HG03439 (cell line): ENCODE measurements around the gene NAV3.
A peak's percentile ranks its signal among the peaks of the same experiment; 100 is the strongest.

Experiments used
- ATAC-seq: cut with Tn5 transposase; IDR thresholded peaks from one replicate; pipeline ENCODE4 v1.9.1; 2021; ENCODE audit warnings: mild to moderate bottlenecking, moderate library complexity; ENCODE audit not compliant: unreplicated experiment

The NAV3 gene

DNA sequence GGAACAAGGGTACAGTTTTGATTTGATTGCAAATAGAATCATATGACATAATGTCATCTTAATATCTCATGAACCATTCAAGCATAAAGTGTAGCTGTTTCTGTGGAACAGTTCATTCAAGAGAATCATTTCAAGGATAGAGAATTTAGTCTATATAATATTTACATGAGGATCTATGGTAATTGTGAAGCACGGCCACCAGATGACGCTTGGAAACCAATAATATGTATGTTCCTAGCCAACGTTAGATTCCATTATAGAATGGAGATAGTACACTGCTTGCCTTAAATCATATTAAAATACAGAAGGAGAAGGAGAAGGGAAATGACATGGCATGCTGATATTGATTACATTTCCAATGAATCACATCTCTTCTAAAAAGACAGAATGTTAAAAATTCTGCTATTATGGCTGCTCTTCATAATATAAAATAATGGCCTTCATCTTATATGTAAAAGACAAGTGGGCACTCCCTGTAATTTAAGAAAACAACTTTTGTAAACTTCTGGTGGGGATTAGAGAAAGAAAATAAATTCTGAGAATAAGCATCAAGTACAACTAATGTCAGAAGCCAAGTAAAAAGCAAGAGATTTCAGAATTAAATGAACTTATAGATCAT is 351.0 kb downstream of the NAV3 start:
- no peak for ATAC-seq

DNA sequence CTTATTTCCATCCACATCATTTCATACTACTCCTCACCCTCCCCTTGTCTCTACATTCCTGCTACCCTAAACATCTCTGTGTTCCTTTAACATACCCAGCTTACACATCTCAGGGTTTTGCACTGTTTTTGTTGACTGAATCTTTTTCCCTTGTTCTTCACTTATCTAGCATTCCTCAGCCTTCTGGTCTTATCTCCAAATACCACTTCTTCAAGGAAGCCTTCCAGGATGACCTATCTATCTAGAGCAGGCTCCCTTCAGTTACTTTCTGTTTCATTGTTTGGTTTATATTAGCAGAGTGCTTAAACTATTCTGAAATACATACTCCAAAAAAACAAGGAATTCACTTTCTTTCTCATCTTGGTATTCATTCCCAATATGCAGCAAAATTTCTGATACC is 353.1 kb downstream of the NAV3 start:
- no peak for ATAC-seq

DNA sequence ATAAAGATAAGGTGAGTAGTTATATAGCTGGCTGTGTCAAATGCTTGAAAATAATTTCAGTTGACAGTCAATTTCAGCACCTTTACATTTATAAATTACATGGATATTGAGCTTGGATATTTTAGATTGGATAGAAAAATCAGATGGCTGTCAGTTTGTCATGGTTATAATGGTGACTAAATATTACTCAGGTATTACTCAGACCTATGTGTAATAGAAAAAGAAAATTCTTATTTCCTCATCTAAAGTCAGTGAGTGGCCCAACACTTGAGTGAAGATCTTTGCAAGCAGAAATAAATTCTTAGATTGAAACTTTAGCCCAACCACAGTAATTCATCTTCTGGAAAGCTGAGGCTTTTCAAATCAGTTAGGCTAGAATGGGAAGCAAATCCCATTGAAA is 354.4 kb downstream of the NAV3 start:
- ATAC-seq, result no peak

DNA sequence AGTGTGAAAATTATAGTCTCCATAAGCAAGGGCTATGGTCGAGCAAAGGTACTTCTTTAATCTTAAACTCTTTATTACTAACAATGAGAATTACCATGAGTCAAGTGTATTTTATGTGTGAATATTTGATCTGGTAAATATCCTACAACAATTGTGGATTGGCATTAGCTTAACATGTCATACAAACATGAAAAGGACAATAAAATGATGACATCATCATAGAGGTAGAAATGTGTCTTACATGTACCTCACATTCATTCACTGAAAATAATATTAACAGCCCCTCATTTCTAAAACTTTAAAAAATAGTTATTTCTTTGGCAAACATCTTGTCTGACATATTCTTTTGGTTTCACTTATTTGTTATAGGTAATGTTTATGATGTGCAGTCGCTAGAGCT is 355.0 kb downstream of the NAV3 start:
- ATAC-seq, result no peak

DNA sequence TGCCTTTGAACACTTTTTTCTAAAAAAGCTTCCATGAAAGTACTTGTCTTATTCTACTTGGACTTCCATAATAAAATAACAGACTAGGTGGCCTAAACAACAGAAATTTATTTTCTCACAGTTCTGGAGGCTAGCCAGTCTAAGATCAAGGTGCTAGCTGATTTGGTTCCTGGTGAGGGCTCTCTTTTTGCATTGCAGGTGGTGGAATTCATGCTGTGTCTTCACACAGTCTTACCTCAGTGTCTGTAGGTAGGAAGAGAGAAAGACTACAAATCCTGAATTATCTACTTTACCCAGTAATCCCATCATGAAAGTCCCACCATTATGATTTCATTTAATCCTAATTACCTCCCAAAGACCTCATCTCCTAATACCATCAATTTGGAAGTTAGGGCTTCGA is 356.0 kb downstream of the NAV3 start:
- ATAC-seq, result no peak

DNA sequence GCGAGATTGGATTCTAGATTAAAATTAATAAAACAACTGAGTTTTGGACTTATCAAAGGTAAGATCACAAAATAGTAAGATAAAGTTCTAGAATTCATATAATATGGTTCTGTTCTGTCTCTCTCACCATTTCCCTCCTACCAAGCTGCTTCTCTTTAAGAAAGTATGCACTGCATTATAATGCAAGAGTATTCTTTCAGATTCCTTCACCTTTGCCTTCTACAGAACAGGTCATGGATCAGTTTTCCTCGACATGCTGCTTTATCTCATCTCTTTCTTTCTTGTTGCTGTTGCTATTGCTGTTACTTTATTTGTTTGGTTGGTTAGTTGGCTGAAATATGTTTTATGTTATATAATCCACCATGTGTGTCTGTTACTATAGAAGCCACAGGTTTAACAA is 357.0 kb downstream of the NAV3 start:
- no peak for ATAC-seq

DNA sequence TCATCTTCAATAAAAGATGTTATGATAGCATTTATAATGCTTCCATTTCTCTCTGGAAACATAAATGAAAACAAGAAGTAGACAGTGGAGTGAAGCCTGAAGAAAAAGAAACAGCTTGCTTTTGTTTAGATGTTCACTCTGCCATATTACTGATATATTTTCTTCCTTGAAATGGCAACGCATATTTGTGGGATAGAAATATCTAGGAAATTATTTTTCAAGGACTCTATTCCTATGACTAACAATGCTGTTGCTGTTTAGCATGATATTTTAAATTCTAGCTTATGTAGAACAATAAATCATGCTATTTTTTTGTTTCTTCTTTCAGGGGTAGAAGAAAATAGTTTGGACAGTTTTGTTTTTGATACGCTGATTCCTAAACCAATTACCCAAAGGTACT is 359.0 kb downstream of the NAV3 start:
- no peak for ATAC-seq

DNA sequence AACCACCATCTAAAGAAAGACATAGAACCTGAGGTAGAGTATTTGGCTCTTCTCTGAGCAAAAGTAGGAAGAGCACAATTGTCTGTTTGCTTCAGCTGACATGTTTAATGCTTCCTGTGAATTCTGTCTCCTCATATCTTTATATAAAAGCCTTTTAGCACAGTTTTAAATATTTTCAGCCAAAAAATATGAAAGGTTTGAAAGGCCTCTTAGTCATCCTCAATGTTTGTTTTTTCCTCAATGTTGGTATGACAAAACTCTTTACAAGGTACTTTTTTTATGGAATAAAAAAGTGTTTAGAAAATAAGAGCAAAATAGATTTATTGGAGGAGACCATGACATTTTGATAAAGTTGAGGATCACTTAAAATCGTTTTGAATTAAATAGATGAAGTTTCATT is 360.9 kb downstream of the NAV3 start:
- no peak for ATAC-seq

DNA sequence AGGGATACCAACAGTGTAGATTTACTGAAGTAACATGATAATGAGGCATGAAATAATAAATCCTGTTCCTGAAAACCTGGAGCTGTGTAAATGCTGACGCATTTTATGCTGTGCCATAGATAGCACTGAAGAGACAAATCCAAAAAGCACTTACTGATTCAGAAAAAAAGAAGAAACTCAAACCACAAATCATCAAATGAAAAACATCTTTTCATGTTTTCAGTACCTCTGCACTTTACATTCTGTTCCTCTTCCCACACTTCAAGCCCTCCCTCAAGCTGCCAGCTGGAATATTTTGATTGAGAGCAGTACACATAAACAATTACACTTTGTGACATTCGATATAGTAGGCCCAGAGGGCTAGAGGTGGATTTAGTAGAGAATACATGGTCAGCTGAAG is 362.3 kb downstream of the NAV3 start:
- ATAC-seq, result no peak

DNA sequence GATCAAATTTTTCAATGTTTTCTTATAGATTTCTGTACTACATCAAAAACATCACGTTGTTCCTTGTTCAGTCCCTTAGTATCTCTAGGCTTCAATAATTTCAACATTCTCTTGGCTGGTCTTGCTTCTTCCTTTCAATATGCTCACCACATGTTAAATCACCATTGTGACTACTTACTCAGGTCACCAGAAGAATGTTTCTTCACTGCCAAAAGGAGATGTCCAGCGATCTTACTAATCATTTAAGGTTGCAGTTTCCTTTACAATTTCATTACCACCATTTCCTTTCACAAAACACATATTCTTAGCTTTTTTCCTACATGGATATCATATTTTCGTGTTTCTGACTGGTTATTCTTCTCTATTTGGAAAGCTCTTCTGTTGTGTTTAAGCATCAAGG is 363.8 kb downstream of the NAV3 start:
- no peak for ATAC-seq

DNA sequence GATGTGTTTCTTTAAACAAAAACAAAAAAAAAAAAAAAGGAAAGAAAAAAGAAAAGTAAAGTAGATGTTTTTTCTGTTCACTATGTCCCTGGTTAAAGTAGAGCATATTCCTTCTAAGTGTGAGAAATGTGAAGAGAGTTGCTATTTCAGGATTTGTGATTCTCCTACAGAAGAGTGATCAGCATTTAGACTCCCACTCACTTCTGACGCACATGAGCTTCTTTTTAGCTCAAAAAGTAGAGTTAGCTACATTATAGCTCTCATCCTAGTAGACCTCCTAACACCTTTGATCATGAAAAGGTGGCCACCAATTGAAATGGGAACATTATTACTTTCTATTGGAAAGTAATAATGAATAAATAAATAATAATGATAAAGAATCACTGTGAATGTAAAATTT is 368.2 kb downstream of the NAV3 start:
- no peak for ATAC-seq

DNA sequence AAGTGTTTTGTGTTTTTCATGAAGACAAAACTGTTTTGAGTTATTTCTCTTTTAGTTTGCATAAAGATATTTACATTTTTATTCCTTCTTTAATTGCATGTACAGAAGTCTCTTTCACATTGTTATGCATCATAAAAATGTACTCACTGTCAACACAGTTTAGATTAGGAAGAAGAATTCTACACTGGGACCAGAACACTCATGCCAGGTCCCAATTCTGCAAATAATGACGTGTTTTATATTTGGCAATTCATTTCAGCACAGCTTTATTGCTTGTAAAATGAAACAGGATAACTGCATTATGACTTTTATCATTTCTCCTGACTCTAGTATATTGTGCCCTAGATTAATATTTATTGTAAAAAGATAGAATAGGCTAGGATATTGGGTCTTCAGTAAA is 369.2 kb downstream of the NAV3 start:
- no peak for ATAC-seq

DNA sequence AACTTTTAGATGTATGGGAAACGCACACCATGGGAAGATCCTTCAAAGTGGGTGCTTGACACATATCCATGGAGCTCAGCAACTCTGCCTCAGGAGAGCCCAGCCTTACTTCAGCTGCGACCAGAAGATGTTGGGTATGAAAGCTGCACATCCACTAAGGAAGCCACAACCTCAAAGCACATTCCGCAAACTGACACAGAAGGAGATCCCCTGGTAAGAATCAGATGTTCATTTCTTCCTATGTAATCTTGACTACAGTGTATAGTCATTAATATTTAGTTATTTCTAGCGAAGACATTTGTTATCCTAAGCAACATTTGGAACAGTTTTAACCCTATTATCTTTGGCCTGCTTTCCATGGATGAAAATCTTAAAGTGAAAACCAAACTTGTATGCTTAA is 374.2 kb downstream of the NAV3 start:
- no peak for ATAC-seq

DNA sequence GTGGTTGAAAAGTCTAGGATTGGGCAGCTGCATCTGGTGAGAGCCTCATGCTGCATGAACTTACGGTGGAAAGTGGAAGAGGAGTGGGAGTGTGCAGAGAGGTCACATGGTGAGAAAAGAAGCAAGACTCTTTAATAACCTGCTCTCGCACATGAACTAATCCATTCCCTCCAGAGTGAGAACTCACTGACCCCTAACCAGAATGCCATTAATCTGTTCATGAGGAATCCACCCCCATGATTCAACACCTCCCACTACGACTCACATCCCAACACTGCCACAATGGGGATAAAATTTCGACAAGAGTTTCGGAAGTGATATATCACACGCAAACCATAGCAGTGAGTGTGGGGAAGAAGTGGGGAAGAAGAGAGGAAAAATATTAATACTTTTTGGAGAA is 377.4 kb downstream of the NAV3 start:
- ATAC-seq, result no peak

DNA sequence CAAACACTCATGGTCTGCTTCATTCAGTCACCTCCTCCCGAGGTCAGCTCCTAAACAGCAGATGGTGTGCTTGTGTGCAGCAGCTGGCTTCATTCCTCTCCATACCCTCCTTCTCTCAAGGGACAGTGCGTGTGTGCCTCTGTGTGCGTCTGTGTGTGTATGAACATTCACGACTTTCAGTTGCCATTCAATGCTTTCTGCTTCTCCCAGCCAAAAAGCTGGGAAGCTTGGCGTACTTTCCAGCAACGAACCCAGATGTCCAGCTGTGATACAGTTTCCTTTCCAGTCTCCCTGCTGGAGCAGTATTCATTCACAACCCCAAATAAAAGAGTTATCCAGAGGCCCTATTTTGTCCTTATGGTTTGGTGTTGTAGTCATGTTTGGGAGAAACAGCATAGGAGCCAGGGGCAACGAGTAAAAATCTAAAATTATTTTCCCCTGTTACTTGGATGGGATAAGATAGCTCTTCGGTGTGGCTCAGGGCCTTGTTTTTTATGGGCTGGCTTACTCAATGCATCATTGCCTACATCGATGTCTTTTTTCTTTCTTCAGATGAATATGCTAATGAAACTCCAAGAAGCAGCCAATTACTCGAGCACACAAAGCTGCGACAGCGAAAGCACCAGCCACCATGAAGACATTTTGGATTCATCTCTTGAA is 379.3 kb downstream of the NAV3 start:
- no peak for ATAC-seq

DNA sequence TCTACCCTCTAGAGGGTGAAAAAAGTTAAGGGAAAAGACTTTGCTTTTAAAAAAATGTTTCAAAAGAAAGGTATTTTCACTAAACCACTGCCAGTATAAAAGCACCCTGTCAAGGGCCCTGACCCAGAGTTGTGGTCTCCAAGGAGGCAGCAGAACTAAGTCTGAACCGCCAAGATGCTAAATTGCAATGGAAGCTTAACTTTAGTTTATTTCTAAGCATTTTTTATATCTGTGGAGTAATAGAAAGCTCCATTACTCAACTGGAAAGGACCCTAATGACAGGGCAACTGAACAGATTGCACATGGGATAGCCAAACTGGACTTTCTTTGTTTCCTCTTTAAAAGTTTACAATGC is 379.8 kb downstream of the NAV3 start:
- no peak for ATAC-seq

DNA sequence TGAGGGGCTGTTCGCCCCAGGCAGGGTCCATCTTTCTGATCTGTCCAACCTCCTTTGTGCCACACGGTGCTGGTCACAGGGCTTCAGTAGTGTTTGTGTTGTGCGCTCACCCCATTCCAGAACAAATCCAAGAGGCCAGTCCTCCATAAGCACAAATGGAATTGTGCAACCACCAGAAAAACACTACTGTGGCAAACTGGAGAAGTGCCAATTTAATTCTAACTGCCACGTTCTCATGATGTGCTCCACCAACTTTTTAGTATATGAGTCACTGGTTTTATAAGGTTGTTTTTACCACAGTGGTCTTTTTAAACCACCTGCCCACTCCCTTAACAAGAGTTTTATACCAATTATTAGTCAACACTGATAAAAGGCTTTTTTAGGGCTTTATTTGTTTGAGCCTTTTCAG is 380.2 kb downstream of the NAV3 start:
- no peak for ATAC-seq

DNA sequence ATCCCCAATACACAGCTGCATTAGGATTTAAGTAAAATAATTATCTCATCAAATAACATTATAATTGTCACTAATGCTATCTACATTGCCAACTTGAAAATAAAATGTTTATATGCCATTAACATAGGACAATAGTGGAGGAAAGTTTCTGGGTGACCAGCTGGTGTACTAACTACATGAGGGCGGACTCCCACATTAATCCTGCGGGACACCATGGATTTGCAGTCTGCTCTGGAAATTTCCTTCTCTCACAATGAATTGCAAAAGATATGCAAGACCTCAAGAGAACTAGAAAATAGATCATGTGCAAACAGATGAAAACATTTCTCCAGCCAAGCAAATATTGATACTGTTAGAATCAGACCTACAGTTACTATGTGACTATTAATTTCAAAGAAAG is 390.1 kb downstream of the NAV3 start:
- ATAC-seq, result no peak

DNA sequence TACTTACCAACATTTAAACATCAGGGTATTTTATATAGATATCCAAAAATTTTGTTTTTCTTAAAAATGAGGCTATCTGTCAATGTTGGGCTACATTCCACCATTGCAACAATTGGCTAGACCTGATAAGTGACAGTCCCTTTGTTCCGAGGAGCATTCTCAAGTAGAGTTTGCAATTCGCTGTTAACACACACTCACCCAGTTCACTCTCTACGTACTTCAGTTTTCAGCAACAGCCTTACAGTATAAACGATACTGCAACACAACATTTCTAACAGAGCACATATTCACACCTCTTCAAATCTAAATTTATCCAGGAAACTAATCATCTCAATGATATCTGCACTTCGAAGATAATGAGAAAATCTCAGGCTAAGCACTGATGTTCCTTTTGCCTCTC is 393.5 kb downstream of the NAV3 start:
- no peak for ATAC-seq

DNA sequence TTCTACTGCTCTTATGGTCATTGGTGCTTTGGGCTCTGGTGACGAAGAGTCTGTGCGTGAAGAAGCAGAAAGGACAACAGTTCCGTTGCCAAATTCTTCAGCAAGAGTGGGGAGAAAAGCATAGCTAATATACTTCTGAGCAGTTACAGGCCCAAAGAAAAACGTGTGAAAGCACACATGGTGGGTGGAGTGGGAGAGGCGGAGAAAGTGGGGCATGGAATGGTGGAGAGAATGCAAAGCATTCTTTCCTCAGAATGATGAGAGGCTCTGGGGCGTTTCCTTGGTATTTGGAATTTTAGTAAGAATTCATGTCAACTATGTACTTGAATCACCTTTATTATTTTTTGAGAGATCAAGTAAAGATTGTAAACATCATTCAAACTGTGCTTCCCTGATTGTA is 396.1 kb downstream of the NAV3 start:
- no peak for ATAC-seq

DNA sequence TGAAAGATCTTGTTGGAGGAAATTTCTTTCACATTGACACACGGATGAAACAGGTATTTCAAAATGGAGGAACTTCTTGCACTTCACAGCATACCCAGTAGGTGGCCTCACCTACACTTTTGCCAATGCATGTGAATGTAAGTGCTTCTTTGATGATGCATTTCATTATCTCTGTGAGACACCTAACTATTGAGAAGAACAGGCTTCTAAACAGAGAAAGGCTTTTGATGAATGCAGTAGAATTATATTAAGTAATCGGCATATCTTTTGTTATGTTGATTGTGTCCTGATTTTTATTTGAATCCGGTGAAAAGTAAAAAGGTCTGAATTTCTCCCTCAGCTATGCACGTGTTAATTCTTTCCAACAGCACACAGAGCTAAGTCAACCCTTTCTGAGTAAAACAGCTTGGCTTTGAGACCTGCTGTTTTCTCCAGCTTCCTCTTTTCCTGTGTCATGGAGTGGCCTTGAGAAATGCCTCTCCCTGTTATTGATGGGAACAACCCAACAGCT is 399.0 kb downstream of the NAV3 start:
- peak; percentile 93 for ATAC-seq

DNA sequence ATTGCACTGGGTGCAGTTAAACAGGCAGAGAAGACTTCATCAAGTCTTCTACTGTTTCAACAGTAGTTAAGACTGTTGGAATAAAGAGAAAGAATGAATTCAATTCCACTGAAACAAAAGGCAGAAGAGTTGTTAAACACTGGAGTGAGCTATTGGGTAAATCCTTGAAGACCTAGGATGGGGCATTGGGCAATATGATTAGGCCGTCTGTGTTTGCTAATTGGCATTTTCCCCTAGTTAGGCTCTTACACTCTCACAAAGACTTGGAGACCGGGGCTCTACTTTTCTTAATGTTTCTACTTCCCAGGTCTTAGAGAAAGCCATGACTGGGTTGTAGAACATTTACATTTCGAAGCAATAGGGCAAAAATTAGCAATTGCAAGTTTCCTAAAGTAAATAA is 402.1 kb downstream of the NAV3 start:
- no peak for ATAC-seq

DNA sequence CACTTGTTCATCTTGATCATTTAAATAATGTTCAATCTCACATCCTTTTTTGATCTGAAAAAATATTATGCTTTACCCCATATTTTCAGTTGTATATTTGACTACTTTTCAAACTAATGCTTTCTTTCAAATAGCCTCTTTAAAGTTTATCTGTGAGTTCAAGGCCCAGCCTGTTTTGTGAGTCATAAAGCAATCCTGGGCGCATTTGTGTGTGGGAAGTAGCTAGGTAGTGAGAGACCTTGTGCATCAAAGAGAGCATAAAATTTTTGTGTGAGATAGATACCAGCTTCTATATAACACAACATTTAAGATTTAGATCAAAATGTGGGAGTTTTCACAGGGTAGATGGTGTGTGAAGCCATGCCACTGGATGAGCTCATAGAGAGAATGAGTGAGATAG is 405.6 kb downstream of the NAV3 start:
- ATAC-seq, result no peak
